ENCODE data around the gene DCAF11.

The DCAF11 gene

DNA sequence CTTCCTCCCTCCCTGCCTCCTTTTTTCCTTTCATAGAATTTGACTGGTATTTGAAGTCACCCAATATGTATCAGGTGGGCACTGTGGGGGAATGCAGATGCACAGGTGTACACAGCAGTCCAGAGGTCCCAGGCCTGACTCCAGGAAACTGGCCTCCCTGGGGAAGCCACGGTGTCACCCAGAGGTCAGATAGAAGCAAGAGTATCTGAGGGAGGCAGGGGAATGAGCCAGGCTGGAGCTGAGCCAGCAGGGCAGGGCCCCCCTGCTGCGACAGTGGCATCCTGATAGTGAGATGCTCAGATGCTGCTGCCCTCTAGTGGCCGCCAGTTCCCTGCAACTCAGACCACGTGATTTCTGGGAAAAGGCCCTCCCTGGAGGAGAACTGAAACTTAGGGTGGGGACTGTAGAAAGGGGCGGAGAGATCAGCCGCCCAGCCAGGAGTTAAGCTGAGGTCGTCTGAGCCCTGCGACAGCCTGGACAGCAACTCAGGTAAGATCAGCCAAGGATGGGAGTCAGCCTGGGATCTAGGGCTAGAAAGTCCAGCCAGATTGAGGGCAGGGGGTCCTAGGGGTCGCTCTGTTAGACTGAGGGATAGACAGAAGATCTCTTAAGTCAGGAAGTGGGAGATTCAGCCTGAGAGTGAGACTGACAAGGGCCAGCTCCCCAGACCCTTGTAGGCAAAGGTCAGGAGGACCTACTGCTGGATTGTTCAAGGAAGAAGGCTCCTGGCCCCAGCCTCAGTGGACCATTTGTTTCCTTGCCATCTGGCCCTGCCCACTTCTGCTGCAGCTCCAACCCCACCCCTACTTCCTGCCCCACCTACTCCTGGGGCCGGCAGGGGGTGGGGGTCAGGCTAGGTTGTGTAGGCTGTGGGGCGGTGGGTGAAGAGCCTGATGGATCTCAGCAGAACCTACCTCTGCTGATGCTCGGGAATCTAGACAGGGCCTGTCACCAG lies 46.5 kb downstream of the DCAF11 start, which contains the start of gene IRF9 (continued):
- TF ChIP-seq, protein P1, sequence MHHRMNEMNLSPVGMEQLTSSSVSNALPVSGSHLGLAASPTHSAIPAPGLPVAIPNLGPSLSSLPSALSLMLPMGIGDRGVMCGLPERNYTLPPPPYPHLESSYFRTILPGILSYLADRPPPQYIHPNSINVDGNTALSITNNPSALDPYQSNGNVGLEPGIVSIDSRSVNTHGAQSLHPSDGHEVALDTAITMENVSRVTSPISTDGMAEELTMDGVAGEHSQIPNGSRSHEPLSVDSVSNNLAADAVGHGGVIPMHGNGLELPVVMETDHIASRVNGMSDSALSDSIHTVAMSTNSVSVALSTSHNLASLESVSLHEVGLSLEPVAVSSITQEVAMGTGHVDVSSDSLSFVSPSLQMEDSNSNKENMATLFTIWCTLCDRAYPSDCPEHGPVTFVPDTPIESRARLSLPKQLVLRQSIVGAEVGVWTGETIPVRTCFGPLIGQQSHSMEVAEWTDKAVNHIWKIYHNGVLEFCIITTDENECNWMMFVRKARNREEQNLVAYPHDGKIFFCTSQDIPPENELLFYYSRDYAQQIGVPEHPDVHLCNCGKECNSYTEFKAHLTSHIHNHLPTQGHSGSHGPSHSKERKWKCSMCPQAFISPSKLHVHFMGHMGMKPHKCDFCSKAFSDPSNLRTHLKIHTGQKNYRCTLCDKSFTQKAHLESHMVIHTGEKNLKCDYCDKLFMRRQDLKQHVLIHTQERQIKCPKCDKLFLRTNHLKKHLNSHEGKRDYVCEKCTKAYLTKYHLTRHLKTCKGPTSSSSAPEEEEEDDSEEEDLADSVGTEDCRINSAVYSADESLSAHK (tag by site-specific recombination; IDR thresholded peaks at IDR 0.05): no peak
- TF ChIP-seq ZNF791 (tag by site-specific recombination; IDR thresholded peaks at IDR 0.05) (no peak), ZBTB20 (tag by site-specific recombination; IDR thresholded peaks at IDR 0.05) (no peak), ZNF558 (tag by site-specific recombination; IDR thresholded peaks at IDR 0.05) (no peak), SCRT1 (tag by site-specific recombination; IDR thresholded peaks at IDR 0.05; ENCODE audit: borderline replicate concordance) (no peak), ZSCAN30 (tag by site-specific recombination; IDR thresholded peaks at IDR 0.05) (no peak; the same call in 1 of the 2 replicates), MYNN (tag by site-specific recombination; IDR thresholded peaks at IDR 0.05; ENCODE audit: borderline replicate concordance) (no peak), ZNF624 (tag by site-specific recombination; IDR thresholded peaks at IDR 0.05) (no peak), ZNF76 (tag by site-specific recombination; IDR thresholded peaks at IDR 0.05; ENCODE audit: borderline replicate concordance, low read depth) (peak; percentile 50; the same call in 1 of the 2 replicates), ZNF354C (tag by site-specific recombination; IDR thresholded peaks at IDR 0.05; ENCODE audit: borderline replicate concordance, low read depth) (no peak), ZNF169 (tag by site-specific recombination; IDR thresholded peaks at IDR 0.05) (no peak), YY1 (tag by site-specific recombination; IDR thresholded peaks at IDR 0.05) (no peak), ZNF266 (tag by site-specific recombination; IDR thresholded peaks at IDR 0.05; ENCODE audit: low read depth) (no peak), ZNF654 (tag by site-specific recombination; IDR thresholded peaks at IDR 0.05; ENCODE audit: low read depth) (peak; percentile 48), ZNF214 (tag by site-specific recombination; IDR thresholded peaks at IDR 0.05; ENCODE audit: borderline replicate concordance) (no peak), ZNF747 (tag by site-specific recombination; IDR thresholded peaks at IDR 0.05) (no peak), YY2 (tag by site-specific recombination; IDR thresholded peaks at IDR 0.05) (no peak), ZNF350 (tag by site-specific recombination; IDR thresholded peaks at IDR 0.05) (no peak), ZBTB1 (tag by site-specific recombination; IDR thresholded peaks at IDR 0.05) (no peak), ZNF148 (tag by site-specific recombination; IDR thresholded peaks at IDR 0.05; ENCODE audit: borderline replicate concordance) (no peak), ZNF138 (tag by site-specific recombination; IDR thresholded peaks at IDR 0.05; ENCODE audit: borderline replicate concordance) (no peak), ZNF792 (tag by site-specific recombination; IDR thresholded peaks at IDR 0.05) (no peak), SETDB1 (IDR thresholded peaks at IDR 0.05; ENCODE audit: insufficient read length, low read length) (no peak), ZNF366 (tag by site-specific recombination; conservative IDR thresholded peaks at IDR 0.05) (peak; percentile 54), ZNF394 (tag by site-specific recombination; IDR thresholded peaks at IDR 0.05; ENCODE audit: borderline replicate concordance) (peak; percentile 81; the same call in 1 of the 2 replicates), ZNF843 (tag by site-specific recombination; IDR thresholded peaks at IDR 0.05) (no peak)
- TF ChIP-seq, protein P2, sequence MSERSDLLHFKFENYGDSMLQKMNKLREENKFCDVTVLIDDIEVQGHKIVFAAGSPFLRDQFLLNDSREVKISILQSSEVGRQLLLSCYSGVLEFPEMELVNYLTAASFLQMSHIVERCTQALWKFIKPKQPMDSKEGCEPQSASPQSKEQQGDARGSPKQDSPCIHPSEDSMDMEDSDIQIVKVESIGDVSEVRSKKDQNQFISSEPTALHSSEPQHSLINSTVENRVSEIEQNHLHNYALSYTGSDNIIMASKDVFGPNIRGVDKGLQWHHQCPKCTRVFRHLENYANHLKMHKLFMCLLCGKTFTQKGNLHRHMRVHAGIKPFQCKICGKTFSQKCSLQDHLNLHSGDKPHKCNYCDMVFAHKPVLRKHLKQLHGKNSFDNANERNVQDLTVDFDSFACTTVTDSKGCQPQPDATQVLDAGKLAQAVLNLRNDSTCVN (tag by site-specific recombination; optimal IDR thresholded peaks at IDR 0.05): no peak
- TF ChIP-seq, protein P3, sequence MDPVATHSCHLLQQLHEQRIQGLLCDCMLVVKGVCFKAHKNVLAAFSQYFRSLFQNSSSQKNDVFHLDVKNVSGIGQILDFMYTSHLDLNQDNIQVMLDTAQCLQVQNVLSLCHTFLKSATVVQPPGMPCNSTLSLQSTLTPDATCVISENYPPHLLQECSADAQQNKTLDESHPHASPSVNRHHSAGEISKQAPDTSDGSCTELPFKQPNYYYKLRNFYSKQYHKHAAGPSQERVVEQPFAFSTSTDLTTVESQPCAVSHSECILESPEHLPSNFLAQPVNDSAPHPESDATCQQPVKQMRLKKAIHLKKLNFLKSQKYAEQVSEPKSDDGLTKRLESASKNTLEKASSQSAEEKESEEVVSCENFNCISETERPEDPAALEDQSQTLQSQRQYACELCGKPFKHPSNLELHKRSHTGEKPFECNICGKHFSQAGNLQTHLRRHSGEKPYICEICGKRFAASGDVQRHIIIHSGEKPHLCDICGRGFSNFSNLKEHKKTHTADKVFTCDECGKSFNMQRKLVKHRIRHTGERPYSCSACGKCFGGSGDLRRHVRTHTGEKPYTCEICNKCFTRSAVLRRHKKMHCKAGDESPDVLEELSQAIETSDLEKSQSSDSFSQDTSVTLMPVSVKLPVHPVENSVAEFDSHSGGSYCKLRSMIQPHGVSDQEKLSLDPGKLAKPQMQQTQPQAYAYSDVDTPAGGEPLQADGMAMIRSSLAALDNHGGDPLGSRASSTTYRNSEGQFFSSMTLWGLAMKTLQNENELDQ (tag by site-specific recombination; IDR thresholded peaks at IDR 0.05; ENCODE audit: low read depth): no peak
- TF ChIP-seq, protein P4, sequence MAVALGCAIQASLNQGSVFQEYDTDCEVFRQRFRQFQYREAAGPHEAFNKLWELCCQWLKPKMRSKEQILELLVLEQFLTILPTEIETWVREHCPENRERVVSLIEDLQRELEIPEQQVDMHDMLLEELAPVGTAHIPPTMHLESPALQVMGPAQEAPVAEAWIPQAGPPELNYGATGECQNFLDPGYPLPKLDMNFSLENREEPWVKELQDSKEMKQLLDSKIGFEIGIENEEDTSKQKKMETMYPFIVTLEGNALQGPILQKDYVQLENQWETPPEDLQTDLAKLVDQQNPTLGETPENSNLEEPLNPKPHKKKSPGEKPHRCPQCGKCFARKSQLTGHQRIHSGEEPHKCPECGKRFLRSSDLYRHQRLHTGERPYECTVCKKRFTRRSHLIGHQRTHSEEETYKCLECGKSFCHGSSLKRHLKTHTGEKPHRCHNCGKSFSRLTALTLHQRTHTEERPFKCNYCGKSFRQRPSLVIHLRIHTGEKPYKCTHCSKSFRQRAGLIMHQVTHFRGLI (tag by site-specific recombination; IDR thresholded peaks at IDR 0.05): peak; percentile 73; the same call in 1 of the 2 replicates
